MM.1S (cell line): ENCODE measurements around the gene PLEKHM3.

ENCODE experiments used
- CTCF ChIP-seq: fragments of 300-600 bp; sonication (generic); IDR thresholded peaks from 2 replicates; pipeline ENCODE4 v1.5.1; 2016; ENCODE audit warnings: antibody characterized with exemption, low read length, mixed read lengths
- EZH2phosphoT487 ChIP-seq: fragments of 300-600 bp; sonication (generic); IDR thresholded peaks from 2 replicates; pipeline ENCODE4 v1.6.1; 2018; ENCODE audit warnings: antibody characterized with exemption, low read length

- no peak for TF ChIP-seq CTCF
- no peak for TF ChIP-seq EZH2phosphoT487
These were observed 24.1 kb upstream of the PLEKHM3 start for GRCh38 chr2:208049441-208049840.
